ENCODE data around the gene CAPZB. TPM values are rescaled to one million over a fixed set of nuclear protein-coding genes. Genes with fewer than 3 reads are reported as not detected.

Gene CAPZB
- total RNA-seq, 1 experiment from 2014 or later = 335 TPM

GRCh38 chr1:19368964-19369363 is 116.4 kb downstream of the CAPZB start:
- DNase-seq (ENCODE audit: low read depth) = no peak

GRCh38 chr1:19368050-19368449 is 117.3 kb downstream of the CAPZB start:
- DNase-seq (ENCODE audit: low read depth) = no peak

GRCh38 chr1:19367584-19368041 is 117.7 kb downstream of the CAPZB start:
- DNase-seq (ENCODE audit: low read depth) = peak; percentile 75

- no peak for DNase-seq (ENCODE audit: low read depth)
Observed at GRCh38 chr1:19366599-19367536, 118.5 kb downstream of the CAPZB start.

GRCh38 chr1:19365721-19366120 is 119.6 kb downstream of the CAPZB start:
- DNase-seq (ENCODE audit: low read depth) = no peak

GRCh38 chr1:19363536-19364152 is 121.7 kb downstream of the CAPZB start:
- no peak for DNase-seq (ENCODE audit: low read depth)

GRCh38 chr1:19361611-19362147 is 123.7 kb downstream of the CAPZB start:
- DNase-seq (ENCODE audit: low read depth) = no peak

GRCh38 chr1:19360843-19361610 is 124.3 kb downstream of the CAPZB start:
- DNase-seq (ENCODE audit: low read depth) = no peak

- DNase-seq (ENCODE audit: low read depth) = no peak
Observed at GRCh38 chr1:19360432-19360831, 124.9 kb downstream of the CAPZB start.

- DNase-seq (ENCODE audit: low read depth) = no peak
Observed at GRCh38 chr1:19360016-19360415, 125.3 kb downstream of the CAPZB start.

- DNase-seq (ENCODE audit: low read depth) = no peak
Observed at GRCh38 chr1:19359357-19359756, 126.0 kb downstream of the CAPZB start.

- no peak for DNase-seq (ENCODE audit: low read depth)
Observed at GRCh38 chr1:19358710-19359109, 126.6 kb downstream of the CAPZB start.

GRCh38 chr1:19357299-19357986 is 127.9 kb downstream of the CAPZB start:
- no peak for DNase-seq (ENCODE audit: low read depth)

GRCh38 chr1:19356266-19356665 is 129.1 kb downstream of the CAPZB start:
- DNase-seq (ENCODE audit: low read depth) = no peak

- DNase-seq (ENCODE audit: low read depth) = no peak
Observed at GRCh38 chr1:19354531-19354981, 130.8 kb downstream of the CAPZB start.

GRCh38 chr1:19353596-19353995 is 131.7 kb downstream of the CAPZB start:
- DNase-seq (ENCODE audit: low read depth) = no peak

- no peak for DNase-seq (ENCODE audit: low read depth)
Observed at GRCh38 chr1:19352839-19353238, 132.5 kb downstream of the CAPZB start.

GRCh38 chr1:19351873-19352272 is 133.5 kb downstream of the CAPZB start:
- DNase-seq (ENCODE audit: low read depth) = no peak

- no peak for DNase-seq (ENCODE audit: low read depth)
Observed at GRCh38 chr1:19350566-19350965, 134.8 kb downstream of the CAPZB start.

- DNase-seq (ENCODE audit: low read depth) = no peak
Observed at GRCh38 chr1:19349999-19350398, 135.3 kb downstream of the CAPZB start.
